ENCODE measurements around the gene TEX29. TPM values are rescaled to one million over a fixed set of nuclear protein-coding genes. Genes with fewer than 3 reads are reported as not detected.

The TEX29 gene
- total RNA-seq, 4 donors from 2014 or later: not detected

DNA sequence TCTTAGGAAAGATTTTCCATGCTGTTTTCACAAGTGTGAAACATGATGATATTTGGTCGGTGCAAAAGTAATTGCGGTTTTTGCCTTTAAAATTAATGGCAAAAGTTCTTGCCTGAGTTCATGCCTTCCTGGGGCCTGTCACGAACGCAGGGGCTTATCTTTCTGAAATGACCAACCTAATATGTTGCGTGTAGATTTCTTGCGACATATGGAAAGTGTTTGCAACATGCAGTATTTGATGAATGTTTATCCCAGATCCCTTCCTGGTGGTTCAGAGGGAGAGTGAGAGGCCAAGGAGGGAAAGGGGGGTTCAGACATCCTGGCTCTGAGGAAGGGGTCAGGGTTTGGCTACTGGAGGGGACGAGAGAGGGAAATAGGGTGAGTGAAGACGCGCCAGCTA lies 72.0 kb downstream of the TEX29 start:
- intact Hi-C loops (cut with DNase I): no loop called here
- Histone ChIP-seq H3K27ac (no peak overlapping the region), H3K4me3 (replicated peaks in 1 of 3) (no peak overlapping the region), H3K27me3 (no peaks in the 10 kb centered on the region), H3K4me1 (no peaks in the 10 kb centered on the region), H3K9me3 (no peaks in the 10 kb centered on the region), H3K36me3 (no peaks in the 10 kb centered on the region)
- TF ChIP-seq, protein P1, sequence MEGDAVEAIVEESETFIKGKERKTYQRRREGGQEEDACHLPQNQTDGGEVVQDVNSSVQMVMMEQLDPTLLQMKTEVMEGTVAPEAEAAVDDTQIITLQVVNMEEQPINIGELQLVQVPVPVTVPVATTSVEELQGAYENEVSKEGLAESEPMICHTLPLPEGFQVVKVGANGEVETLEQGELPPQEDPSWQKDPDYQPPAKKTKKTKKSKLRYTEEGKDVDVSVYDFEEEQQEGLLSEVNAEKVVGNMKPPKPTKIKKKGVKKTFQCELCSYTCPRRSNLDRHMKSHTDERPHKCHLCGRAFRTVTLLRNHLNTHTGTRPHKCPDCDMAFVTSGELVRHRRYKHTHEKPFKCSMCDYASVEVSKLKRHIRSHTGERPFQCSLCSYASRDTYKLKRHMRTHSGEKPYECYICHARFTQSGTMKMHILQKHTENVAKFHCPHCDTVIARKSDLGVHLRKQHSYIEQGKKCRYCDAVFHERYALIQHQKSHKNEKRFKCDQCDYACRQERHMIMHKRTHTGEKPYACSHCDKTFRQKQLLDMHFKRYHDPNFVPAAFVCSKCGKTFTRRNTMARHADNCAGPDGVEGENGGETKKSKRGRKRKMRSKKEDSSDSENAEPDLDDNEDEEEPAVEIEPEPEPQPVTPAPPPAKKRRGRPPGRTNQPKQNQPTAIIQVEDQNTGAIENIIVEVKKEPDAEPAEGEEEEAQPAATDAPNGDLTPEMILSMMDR (IDR thresholded peaks at IDR 0.05): no peak
- TF ChIP-seq POLR2A (IDR thresholded peaks at IDR 0.05): no peak
- no peak for DNase-seq
- 85 to 86% methylated on average over 9 of the region's 9 CpGs for WGBS, 2 donors

DNA sequence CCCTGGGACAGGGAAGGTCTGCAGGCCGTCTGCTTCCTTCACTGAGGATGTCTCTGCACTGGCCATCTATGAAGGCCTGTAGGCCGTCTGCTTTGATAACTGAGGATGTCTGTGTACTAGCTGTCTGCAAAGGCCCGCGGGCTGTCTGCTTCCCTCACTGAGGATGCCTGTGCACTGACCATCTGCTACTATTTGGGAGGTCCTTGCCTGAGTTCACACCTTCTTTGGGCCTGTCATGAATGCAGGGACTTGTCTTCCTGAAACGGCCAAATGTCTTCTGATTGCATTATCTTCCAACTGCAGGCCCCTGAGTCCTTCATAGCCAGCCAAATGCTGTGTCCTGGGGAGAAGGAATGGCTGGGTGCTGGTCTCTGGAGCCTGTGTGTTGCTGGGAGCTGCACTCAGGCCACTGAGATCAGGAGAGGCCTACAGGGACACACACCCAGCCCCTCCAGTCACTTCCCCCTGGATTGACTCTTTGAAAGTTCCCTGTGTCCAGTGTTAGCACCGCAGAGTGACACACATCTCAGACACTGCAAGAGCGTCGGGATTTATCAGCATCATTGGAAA lies 72.9 kb downstream of the TEX29 start:
- Histone ChIP-seq H3K36me3 (no peaks in the 10 kb centered on the region), H3K27me3 (no peaks in the 10 kb centered on the region), H3K4me3 (replicated peaks in 1 of 3) (no peak overlapping the region), H3K9me3 (no peaks in the 10 kb centered on the region), H3K4me1 (no peaks in the 10 kb centered on the region), H3K27ac (no peak overlapping the region)
- no peak for DNase-seq
- intact Hi-C loops (cut with DNase I): no loop called here
- WGBS, 2 donors: 76 to 87% methylated on average over 8 of the region's 8 CpGs
- no peak for TF ChIP-seq POLR2A (IDR thresholded peaks at IDR 0.05)

Other genes with a start within 250 kb of the TEX29 start
- gene ARHGEF7, start 205.3 kb upstream of the TEX29 start, total RNA-seq: 100 to 1,000 TPM in 2 of 4 donors, 10 to 100 TPM in 2; 64.2 to 127 (median 88.2) TPM